GM18507 (cell line): ENCODE data around the gene SELENBP1.
A peak's percentile ranks its signal among the peaks of the same experiment; 100 is the strongest.
"Not testable (repeated sequence)": the region's sequence is repeated elsewhere in the genome, so short reads cannot be mapped to it uniquely, and the experiment has no call there.

Source experiments
- DNase-seq: peaks from one replicate; pipeline ENCODE4 v3.0.0; 2011; ENCODE audit warnings: low read depth; ENCODE audit not compliant: insufficient read length; ENCODE audit errors: extremely low spot score
- FAIRE-seq: peaks from 2 replicates; lab custom pipeline; 2011; peaks lifted over from hg19 to GRCh38; lab: Jason Lieb, UNC

The SELENBP1 gene

GRCh38 chr1:151386002-151386401 lies 13.5 kb upstream of the SELENBP1 start:
- FAIRE-seq (no peak), DNase-seq (no peak)

GRCh38 chr1:151384584-151384983 lies 12.1 kb upstream of the SELENBP1 start:
- DNase-seq (no peak), FAIRE-seq (no peak)

GRCh38 chr1:151377150-151377884 lies 4.8 kb upstream of the SELENBP1 start:
- FAIRE-seq = no peak

DNA sequence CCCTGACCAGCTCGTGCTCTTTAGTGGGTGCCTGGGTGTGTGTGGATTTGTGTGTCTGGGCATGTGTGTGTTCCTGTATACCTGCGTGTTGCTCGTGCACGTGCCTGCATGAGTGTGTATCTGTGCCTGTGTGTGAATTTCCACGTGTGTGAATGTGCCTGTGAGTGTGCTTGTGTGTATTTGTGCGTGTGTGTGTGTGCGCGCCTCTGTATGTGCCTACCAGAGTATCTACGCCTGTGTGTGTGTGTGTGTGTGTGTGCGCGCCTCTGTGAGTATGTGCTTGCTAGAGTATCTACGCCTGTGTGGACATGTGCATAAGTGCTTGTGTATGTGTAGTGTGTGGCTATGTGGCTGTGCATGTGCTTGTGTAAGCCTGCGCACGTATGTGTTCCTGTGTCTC lies 691 bp upstream of the SELENBP1 start:
- FAIRE-seq (no peak), DNase-seq (no peak)

More at GRCh38 chr1:151377150-151377884, 4.8 kb upstream of the SELENBP1 start:
- DNase-seq = no peak

DNA sequence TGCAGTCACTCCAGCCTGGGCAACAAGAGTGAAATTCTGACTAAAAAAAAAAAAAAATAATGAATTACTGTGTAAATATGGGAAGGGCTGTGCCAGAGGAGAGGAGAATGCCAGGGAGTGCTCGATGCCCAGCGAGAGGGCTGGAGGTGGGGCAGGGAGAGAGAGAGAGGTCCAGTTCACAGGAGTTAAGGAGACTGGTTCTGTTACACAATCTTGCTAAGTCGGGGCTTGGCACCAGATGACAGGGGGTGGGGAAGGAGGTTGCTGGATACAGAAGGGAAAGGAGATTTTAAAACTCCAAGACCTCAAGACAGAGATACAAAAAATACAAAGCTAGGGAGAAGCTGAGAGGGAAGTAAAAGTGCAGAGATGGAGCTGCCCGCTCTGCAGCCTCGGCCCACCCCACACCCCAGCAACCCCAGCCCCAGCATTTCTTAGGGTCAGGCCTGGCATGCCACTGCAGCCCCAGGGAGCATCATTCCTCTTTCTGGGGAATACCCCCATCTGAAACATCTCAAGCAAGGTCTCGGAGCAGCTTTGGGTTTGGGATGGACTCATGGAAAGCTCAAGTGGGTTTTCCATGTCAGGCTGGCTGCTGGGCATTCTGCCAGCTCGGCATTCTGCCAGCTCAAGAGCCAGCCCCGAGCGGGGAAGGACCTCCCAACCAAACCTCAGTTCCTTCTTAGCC lies 991 bp downstream of the SELENBP1 start:
- FAIRE-seq = no peak
- no peak for DNase-seq

DNA sequence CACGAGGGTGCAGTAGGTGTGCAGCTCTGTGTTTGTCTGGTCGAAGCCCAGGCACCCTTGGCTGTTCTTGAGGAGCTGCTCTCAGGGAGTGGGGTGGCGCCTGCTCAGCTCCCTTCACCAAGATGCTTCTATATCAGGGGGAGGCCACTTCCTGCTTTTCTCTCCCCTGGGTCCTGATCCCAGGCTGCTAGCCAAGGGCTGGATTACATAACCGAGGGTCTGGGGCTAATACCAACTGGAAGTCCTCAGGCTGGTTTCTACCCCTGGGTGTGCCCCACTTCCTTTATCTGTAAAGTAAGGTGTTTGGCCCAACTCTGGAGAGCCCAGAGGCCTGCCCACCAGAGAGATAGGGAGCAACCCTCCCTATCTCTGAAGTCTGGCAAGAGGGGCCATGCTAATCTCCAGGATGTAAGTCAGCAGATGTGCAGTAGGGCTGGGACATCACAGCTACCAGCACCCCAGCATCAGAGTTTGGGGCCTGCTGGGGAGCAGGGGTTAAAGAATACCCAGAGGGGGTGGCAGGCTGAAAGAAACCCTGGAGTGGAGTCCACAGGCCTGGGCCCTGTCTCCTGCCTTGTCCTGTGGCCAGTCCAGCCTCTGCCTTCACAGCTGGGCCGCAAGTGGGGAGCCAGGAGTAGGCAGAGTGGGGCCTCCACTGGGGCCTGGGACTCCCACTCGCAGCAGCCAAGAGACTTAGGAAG lies 2.1 kb downstream of the SELENBP1 start:
- no peak for DNase-seq
- FAIRE-seq = no peak

GRCh38 chr1:151369621-151370048 lies 2.9 kb downstream of the SELENBP1 start:
- FAIRE-seq (no peak), DNase-seq (no peak)

GRCh38 chr1:151369302-151369610 lies 3.2 kb downstream of the SELENBP1 start:
- FAIRE-seq (no peak), DNase-seq (no peak)

DNA sequence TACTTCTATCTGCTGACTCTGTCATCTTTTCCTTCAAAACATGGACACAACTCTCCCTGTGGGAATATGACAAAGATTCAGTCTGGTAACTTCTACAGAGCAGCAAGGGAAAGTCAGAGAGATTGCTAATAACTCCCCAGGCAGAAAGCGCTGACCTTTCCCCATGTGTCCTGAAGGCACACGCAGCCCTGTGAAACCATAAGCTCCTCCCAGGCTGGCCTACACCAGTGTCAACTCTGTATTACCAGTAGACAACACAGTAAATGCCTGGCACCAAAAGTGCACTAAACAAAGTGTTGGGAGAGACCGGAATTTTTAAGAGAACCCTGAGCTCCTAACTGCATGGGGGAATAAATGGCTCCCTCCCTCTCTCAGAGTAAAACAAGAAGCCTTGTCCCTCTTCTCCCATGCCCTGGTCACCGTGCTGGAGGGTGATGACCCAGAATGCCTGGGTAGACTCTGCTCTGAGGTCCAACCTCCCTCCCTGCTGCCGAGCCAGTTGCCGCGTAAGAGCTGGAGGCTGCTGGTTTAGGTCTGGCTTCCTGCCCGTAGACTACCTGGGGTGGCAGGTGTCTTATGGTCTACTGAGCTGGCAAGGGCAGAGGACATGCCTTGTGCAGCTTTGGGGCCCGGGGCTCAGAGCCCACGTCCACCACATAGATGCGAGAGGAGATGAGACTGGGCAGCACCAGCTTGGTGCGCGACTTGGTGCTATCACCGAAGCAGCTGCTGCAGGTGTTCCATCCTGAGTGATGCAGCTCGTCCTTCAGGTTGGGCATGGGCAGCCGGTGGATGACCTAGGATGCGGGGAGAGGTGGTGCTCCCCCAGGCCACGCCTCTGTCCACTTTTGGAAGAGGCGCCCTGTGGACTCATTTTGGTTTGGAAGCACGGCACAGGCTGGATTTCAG lies 3.9 kb downstream of the SELENBP1 start:
- no peak for DNase-seq
- no peak for FAIRE-seq

DNA sequence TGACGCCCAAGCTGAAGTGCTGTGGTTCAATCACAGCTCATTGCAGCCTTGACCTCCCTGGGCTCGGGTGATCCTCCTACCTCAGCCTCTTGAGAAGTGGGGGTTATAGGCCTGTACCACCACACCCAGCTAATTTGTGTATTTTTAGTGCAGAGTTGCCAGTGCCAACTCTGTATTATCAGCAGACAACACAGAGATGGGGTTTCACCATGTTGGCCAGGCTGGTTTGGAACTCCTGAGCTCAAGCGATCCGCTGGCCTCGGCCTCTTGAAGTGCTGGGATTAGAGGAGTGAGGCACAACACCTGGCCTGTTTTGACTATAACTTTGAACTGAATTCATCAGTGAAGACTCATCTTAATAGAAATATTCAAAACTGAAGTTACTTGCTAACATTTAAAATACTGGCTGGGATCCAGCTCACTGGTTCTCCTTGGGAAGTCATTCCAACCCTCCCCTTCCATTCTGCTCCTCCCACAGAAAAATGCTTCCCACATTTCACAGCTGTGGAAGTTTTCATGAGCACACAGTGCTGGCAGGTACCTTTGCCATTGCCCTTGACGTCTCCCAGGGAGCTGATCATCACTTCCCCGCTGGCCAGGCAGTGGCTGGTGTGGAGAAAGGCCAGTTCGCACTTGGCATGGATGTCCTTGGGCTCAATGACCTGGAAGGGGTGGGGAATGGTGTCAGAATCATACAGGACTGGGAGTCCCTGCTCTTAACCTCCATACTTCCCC lies 4.7 kb downstream of the SELENBP1 start:
- FAIRE-seq = no peak
- DNase-seq = no peak

DNA sequence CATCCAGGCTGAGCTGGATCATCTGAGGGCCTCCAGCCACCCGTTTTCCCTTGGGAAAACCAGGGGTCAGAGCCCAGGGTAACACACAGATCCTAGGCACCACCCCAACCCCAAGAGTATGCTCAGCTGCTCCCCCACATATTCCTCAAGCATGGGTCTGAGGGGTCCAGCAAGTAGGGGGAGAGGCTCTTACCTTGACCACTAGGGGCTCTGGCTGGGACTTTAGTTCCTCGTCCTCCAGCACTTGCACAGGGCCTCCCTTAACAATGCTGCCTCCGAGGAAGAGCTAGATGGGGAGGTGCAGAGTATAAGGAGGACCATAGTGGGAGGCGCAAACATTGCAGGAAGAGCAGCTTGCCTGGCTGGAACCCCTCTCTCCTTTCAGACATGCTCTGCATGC lies 7.5 kb downstream of the SELENBP1 start:
- no peak for FAIRE-seq

GRCh38 chr1:151362308-151363155 lies 10.0 kb downstream of the SELENBP1 start:
- no peak for DNase-seq
- FAIRE-seq = no peak

More for the DNA sequence above, 7.5 kb downstream of the SELENBP1 start:
- DNase-seq = no peak

DNA sequence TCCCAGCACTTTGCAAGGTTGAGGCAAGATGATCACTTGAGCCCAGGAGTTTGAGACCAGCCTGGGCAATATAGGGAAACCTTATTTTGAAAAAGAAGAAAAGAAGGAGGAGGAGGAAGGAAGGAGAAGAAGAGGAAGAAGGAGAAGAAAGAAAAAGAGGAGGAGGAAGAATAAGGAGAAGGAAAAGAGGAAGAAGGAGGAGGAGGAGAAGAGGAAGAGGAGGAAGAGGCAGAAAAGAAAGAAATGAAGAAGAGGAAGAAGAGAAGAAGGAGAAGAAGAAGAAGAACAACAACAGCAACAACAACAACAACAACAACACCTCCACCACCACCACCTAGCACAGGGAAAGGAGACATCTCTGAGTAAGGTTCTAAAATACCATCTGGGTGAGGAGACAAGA lies 10.6 kb downstream of the SELENBP1 start:
- FAIRE-seq (no peak), DNase-seq (no peak)

GRCh38 chr1:151356696-151357095 lies 15.8 kb downstream of the SELENBP1 start:
- DNase-seq = no peak

DNA sequence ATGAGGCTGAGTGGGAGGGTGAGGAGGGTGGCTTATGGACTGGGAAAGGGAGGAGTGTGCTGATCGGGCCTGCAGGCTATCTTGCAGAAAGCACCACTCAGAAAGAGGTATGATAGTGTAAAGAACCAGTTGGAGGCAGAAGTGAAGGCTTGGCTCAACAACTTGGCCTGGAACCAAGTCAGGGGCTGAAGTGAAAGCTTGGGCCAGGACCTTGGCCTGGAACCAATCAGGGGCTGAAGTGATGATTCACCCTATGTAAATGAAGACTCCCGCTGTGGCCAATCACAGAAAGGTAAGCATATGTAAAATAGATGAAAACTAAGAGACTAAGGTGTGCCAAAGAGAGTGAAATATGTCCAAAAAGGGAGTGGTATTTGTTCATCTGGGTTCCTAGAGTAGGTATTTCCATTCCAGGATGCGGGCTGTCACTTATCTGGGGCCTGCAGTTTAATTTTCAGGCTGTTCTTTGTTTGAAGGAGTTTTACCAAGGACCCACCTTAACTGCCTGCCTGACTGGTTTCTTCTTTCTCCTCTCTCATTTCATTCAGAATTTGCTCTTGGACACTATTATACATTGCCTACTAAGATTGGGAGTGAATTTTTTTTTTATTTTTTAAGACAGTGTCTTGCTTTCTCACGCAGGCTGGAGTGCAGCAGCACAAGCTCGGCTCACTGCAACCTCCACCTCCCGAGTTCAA lies 20.3 kb downstream of the SELENBP1 start:
- no peak for FAIRE-seq
- DNase-seq = no peak

More at GRCh38 chr1:151356696-151357095, 15.8 kb downstream of the SELENBP1 start:
- no peak for FAIRE-seq

DNA sequence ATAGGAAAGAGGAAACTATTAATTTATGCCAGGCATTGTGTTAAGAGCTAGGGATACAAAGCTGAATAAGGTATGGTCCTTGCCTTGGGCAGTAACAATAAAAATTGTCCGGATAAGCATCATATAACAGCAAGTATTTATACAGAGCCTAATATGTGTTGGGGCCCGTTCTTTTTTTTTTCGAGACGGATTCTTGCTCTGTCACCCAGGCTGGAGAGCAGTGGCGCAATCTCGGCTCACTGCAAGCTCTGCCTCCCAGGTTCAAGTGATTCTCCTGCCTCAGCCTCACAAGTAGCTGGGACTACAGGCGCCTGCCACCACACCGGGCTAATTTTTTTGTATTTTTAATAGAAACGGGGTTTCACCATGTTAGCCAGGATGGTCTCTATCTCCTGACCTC lies 22.2 kb downstream of the SELENBP1 start:
- DNase-seq, FAIRE-seq: not testable (repeated sequence)

- no peak for DNase-seq
- peak; percentile 9 for FAIRE-seq
Observed at GRCh38 chr1:151347523-151348246, 24.8 kb downstream of the SELENBP1 start.
